Measurements from ENCODE around the gene OGT. TPM values are rescaled to one million over a fixed set of nuclear protein-coding genes. Genes with fewer than 3 reads are reported as not detected.
A peak's percentile ranks its signal among the peaks of the same experiment; 100 is the strongest.

The OGT gene
- polyA plus RNA-seq, 2 of the 4 experiments (the other 2 are of a cell fraction) = 42.7 to 290 TPM

DNA sequence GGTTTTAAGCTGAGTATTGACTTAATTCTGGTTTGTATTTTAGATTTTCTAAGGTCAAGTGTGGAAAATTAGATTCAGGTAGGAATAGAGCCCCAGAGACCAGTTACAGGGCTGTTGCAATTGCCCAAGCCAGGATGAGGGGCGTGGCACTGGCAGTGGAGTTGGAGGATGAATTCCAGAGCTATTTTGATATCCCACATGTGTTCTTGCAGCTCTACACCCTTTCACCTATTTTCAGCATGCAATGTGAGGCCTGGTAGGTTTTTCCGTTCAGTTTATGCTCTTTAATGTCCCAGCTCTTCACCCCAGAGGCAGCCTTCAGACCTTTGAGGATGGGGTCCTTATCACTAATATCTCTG lies 17.9 kb upstream of the OGT start (continued):
- no peak for TF ChIP-seq CHD2 (IDR thresholded peaks at IDR 0.05; ENCODE audit: low read length, partially characterized antibody)
- TF ChIP-seq, protein P1, sequence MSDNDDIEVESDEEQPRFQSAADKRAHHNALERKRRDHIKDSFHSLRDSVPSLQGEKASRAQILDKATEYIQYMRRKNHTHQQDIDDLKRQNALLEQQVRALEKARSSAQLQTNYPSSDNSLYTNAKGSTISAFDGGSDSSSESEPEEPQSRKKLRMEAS (IDR thresholded peaks at IDR 0.05) = no peak
- no peak for TF ChIP-seq POLR2AphosphoS2 (conservative IDR thresholded peaks at IDR 0.05; ENCODE audit: low read length)
- no peak for TF ChIP-seq KDM5A (IDR thresholded peaks at IDR 0.05)

DNA sequence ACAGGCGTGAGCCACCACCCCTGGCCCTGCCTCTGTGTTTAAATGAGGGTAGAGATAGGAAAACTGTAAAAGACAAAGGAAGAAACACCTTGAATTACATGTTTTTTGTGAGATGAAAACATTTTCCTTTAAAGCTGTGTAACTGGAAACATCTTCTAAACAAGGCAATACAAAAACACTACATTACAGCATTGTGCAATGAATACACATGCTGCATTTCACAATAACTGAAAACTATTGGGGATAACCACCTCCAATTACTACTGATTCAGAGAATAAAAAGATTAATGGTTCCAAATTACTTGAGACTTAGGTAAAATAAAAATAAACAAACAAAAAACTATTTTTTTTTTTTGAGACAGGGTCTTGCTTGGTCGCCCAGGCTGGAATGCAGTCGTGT lies 7.6 kb upstream of the OGT start:
- ChIA-PET POLR2A (no interaction called here), CTCF (no interaction called here)
- Histone ChIP-seq H3K4me2 (no peak overlapping the region), H3K27ac (no peak overlapping the region), H3K9me3 (no peaks in the 10 kb centered on the region), H3K4me3 (no peak overlapping the region), H3K4me1 (no peaks in the 10 kb centered on the region)
- no peak for DNase-seq (ENCODE audit: low read depth in 1 of 2, low spot score in 1 of 2)
- TF ChIP-seq MYC (IDR thresholded peaks at IDR 0.05; ENCODE audit: borderline replicate concordance, low read length) = no peak
- TF ChIP-seq, protein P2, sequence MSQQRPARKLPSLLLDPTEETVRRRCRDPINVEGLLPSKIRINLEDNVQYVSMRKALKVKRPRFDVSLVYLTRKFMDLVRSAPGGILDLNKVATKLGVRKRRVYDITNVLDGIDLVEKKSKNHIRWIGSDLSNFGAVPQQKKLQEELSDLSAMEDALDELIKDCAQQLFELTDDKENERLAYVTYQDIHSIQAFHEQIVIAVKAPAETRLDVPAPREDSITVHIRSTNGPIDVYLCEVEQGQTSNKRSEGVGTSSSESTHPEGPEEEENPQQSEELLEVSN (IDR thresholded peaks at IDR 0.05; ENCODE audit: borderline replicate concordance, low read depth) = no peak
- no peak for TF ChIP-seq CHD4 (IDR thresholded peaks at IDR 0.05; ENCODE audit: borderline replicate concordance)
- no peak for TF ChIP-seq ESRRA (IDR thresholded peaks at IDR 0.05; ENCODE audit: borderline replicate concordance, low read length)
- no peak for TF ChIP-seq EP300 (IDR thresholded peaks at IDR 0.05)
- no peak for TF ChIP-seq KDM1A (IDR thresholded peaks at IDR 0.05; ENCODE audit: low read depth)
- TF ChIP-seq EHF (CRISPR knock-in tag; IDR thresholded peaks at IDR 0.05) = no peak
- no peak for TF ChIP-seq RARB (CRISPR knock-in tag; IDR thresholded peaks at IDR 0.05)
- TF ChIP-seq, protein P3, sequence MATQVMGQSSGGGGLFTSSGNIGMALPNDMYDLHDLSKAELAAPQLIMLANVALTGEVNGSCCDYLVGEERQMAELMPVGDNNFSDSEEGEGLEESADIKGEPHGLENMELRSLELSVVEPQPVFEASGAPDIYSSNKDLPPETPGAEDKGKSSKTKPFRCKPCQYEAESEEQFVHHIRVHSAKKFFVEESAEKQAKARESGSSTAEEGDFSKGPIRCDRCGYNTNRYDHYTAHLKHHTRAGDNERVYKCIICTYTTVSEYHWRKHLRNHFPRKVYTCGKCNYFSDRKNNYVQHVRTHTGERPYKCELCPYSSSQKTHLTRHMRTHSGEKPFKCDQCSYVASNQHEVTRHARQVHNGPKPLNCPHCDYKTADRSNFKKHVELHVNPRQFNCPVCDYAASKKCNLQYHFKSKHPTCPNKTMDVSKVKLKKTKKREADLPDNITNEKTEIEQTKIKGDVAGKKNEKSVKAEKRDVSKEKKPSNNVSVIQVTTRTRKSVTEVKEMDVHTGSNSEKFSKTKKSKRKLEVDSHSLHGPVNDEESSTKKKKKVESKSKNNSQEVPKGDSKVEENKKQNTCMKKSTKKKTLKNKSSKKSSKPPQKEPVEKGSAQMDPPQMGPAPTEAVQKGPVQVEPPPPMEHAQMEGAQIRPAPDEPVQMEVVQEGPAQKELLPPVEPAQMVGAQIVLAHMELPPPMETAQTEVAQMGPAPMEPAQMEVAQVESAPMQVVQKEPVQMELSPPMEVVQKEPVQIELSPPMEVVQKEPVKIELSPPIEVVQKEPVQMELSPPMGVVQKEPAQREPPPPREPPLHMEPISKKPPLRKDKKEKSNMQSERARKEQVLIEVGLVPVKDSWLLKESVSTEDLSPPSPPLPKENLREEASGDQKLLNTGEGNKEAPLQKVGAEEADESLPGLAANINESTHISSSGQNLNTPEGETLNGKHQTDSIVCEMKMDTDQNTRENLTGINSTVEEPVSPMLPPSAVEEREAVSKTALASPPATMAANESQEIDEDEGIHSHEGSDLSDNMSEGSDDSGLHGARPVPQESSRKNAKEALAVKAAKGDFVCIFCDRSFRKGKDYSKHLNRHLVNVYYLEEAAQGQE (IDR thresholded peaks at IDR 0.05) = no peak
- TF ChIP-seq, protein P4, sequence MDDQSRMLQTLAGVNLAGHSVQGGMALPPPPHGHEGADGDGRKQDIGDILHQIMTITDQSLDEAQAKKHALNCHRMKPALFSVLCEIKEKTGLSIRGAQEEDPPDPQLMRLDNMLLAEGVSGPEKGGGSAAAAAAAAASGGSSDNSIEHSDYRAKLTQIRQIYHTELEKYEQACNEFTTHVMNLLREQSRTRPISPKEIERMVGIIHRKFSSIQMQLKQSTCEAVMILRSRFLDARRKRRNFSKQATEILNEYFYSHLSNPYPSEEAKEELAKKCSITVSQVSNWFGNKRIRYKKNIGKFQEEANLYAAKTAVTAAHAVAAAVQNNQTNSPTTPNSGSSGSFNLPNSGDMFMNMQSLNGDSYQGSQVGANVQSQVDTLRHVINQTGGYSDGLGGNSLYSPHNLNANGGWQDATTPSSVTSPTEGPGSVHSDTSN (IDR thresholded peaks at IDR 0.05) = no peak
- TF ChIP-seq CBX2 (IDR thresholded peaks at IDR 0.05; ENCODE audit: borderline replicate concordance, low read depth) = no peak
- no peak for TF ChIP-seq FOSL2 (IDR thresholded peaks at IDR 0.05)
- no peak for TF ChIP-seq FOSL2 (CRISPR knock-in tag; IDR thresholded peaks at IDR 0.05)
- no peak for TF ChIP-seq TP53 (CRISPR knock-in tag; IDR thresholded peaks at IDR 0.05)
- TF ChIP-seq NR3C1 (IDR thresholded peaks at IDR 0.05) = no peak
- WGBS (ENCODE audit: missing lambda C conversion rate) = 90% methylated on average over 3 of the region's 3 CpGs
- ATAC-seq = no peak
- FAIRE-seq = no peak

DNA sequence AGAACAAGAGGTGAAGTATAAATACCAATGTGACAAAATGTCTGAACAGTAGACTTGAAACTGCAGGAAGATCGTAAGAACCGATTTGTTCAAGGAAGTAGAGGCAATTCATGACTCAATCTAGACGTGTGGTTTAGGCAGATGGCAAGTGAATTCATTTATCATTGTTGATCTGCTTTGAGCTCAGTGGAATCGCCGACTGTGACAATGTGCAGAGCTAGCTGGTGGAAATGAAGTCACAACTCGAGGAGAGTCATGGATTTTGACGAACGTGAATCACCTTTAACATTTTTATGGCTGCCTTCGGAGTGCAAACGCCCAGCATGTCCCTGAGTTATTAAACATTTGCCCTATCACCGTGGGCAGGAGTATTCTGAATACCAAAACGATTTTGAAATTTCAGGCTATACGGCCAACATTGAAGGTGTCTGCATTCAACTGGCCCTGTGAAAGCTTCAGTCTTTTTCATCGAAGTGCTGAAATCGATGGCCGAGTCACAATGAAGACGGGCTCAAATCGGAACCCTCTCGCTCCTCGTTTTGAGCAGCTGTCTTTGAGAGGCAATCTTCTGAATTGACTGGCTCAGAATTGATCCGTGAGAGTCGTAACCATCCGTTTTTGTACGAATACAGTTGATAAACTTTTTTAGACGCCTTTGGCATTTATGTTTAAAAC lies 689 bp upstream of the OGT start:
- Histone ChIP-seq H3K4me3 (peak overlapping the region; percentile 82), H3K9me3 (no peaks in the 10 kb centered on the region), H3K4me2 (peak overlapping the region; percentile 70), H3K4me1 (peaks cover 12% of the 10 kb centered on the region; the same call in 1 of the 3 replicates), H3K27ac (peak overlapping the region; percentile 85 to 92)
- TF ChIP-seq EP300 (IDR thresholded peaks at IDR 0.05) (no peak), ZSCAN20 (CRISPR knock-in tag; IDR thresholded peaks at IDR 0.05) (no peak), RAD21 (conservative IDR thresholded peaks at IDR 0.05 in 1 of 2, IDR thresholded peaks at IDR 0.05 in 1 of 2) (no peak), MAFK (IDR thresholded peaks at IDR 0.05; ENCODE audit: partially characterized antibody) (peak; percentile 25), FOXS1 (CRISPR knock-in tag; IDR thresholded peaks at IDR 0.05) (no peak), ZC3H11A (IDR thresholded peaks at IDR 0.05) (no peak), TFCP2L1 (CRISPR knock-in tag; IDR thresholded peaks at IDR 0.05) (no peak)
- FAIRE-seq (peak; percentile 43), ATAC-seq (peak; percentile 13 to 19; a peak in 3 of 6 replicates), DNase-seq (ENCODE audit: low read depth in 1 of 2, low spot score in 1 of 2) (peak; percentile 8 to 12)
- WGBS (ENCODE audit: missing lambda C conversion rate) = 25% methylated on average over 25 of the region's 25 CpGs
- POLR2A ChIA-PET = interaction anchor here (0.6 to 3.2 kb wide), 6 partner anchors 9 to 166 kb away, joined by 3 to 22 read pairs (median 4); partner anchors contain the start of gene TAF1
- CTCF ChIA-PET = interaction anchor here (1.1 kb wide), 1 partner anchor 10 kb away, joined by 3 read pairs; no protein-coding TSS in a partner anchor

All from A549 (cell line).